HCT116 (cell line): Measurements from ENCODE around the gene CUBN. TPM values are rescaled to one million over a fixed set of nuclear protein-coding genes. Genes with fewer than 3 reads are reported as not detected.

ENCODE experiments used
- ATAC-seq: fragments of 200-7000 bp; cut with Tn5 transposase; 2 replicates; pipeline ENCODE4 v1.9.1; 2020; ENCODE audit warnings: mild to moderate bottlenecking, moderate library complexity
- BruUV-seq: library from RNA; stranded (reverse); fragments of 400-500 nt; replicated peaks from 2 replicates; lab custom pipeline; 2021; lab: Mats Ljungman, UMichigan
- CTCF ChIA-PET: fragments of 300-600 bp; sonication (Branson Sonifier 250); formaldehyde crosslinking; loops from one replicate; lab custom pipeline; 2021; ENCODE audit warnings: antibody characterized with exemption; lab: Charles Lee
- POLR2A ChIA-PET: fragments of 300-600, 350-600 bp; sonication (Branson Sonifier 250); formaldehyde crosslinking; loops from one replicate; lab custom pipeline; 2021; ENCODE audit warnings: antibody characterized with exemption; lab: Charles Lee
- RAD21 ChIA-PET, 2 experiments: fragments of 300-600 bp; sonication (Branson Sonifier 250); formaldehyde crosslinking; loops; one replicate each; lab custom pipeline; 2023; ENCODE audit warnings: low total read pairs in 2 of 2; ENCODE audit not compliant: uncharacterized antibody in 2 of 2, unreplicated experiment in 2 of 2, low non-redundant PET in 1 of 2; lab: Charles Lee
- DNase-seq: peaks from one replicate; pipeline ENCODE4 v3.0.0-alpha.2; 2010; ENCODE audit warnings: low read depth, low spot score
- H2AFZ ChIP-seq: fragments of 200-600 bp; shearing (Covaris generic), sonication (generic); 2 replicates; pipeline ENCODE4 v1.6.1; 2017; ENCODE audit warnings: low read depth, mixed run types, mixed read lengths, antibody characterized with exemption, low read length; ENCODE audit not compliant: poor library complexity, severe bottlenecking
- H3K27ac ChIP-seq: 2 replicates; pipeline ENCODE4 v1.5.1; 2012; ENCODE audit warnings: low read depth, low read length
- H3K27me3 ChIP-seq: fragments of 200-600 bp; sonication (generic); 2 replicates; pipeline ENCODE4 v1.6.1; 2016; ENCODE audit warnings: mixed run types, low read length, mixed read lengths; ENCODE audit not compliant: insufficient read depth
- H3K36me3 ChIP-seq, 2 experiments: fragments of 200-500 bp in 1 of 2; fragments of 200-600 bp in 1 of 2; sonication (Bioruptor generic) in 1 of 2; sonication (generic) in 1 of 2; 2 replicates each; pipeline versions ENCODE4 v1.5.1 to v1.6.1; 2014 to 2016; ENCODE audit warnings: low read length in 2 of 2, inconsistent platforms in 1 of 2, mixed read lengths in 1 of 2, mixed run types in 1 of 2; ENCODE audit not compliant: insufficient read depth in 2 of 2, control insufficient read depth in 1 of 2
- H3K4me1 ChIP-seq, 2 experiments: fragments of 200-600 bp in 1 of 2; sonication (generic) in 1 of 2; 2 replicates each; pipeline versions ENCODE4 v1.5.1 to v1.6.1; 2012 to 2017; ENCODE audit warnings: low read length in 2 of 2, inconsistent platforms in 1 of 2, mild to moderate bottlenecking in 1 of 2, mixed read lengths in 1 of 2, mixed run types in 1 of 2, moderate library complexity in 1 of 2; ENCODE audit not compliant: insufficient read depth in 2 of 2, control insufficient read depth in 1 of 2
- H3K4me2 ChIP-seq: fragments of 200-600 bp; sonication (generic); 2 replicates; pipeline ENCODE4 v1.6.1; 2017; ENCODE audit warnings: mixed run types, low read length, mixed read lengths
- H3K4me3 ChIP-seq, 2 experiments: fragments of 200-600 bp in 1 of 2; sonication (generic) in 1 of 2; replicated peaks in 1 of 2; 2 replicates each; pipeline ENCODE4 v1.5.1; 2011 to 2016; ENCODE audit warnings: low read length in 2 of 2, control low read depth in 1 of 2, low read depth in 1 of 2, mild to moderate bottlenecking in 1 of 2, mixed read lengths in 1 of 2, mixed run types in 1 of 2
- H3K79me2 ChIP-seq: fragments of 200-600 bp; sonication (generic); 2 replicates; pipeline ENCODE4 v1.6.1; 2017; ENCODE audit warnings: mild to moderate bottlenecking, mixed run types, low read length, moderate library complexity, mixed read lengths; ENCODE audit not compliant: insufficient read depth
- H3K9ac ChIP-seq: fragments of 200-600 bp; sonication (generic); 2 replicates; pipeline ENCODE4 v1.6.1; 2016; ENCODE audit warnings: low read length, mixed read lengths
- H3K9me2 ChIP-seq: fragments of 200-600 bp; sonication (generic), shearing (Covaris generic); 2 replicates; pipeline ENCODE4 v1.6.1; 2017; ENCODE audit warnings: mixed run types, mild to moderate bottlenecking, moderate library complexity; ENCODE audit not compliant: insufficient read depth
- H3K9me3 ChIP-seq, 2 experiments: fragments of 200-500 bp in 1 of 2; fragments of 200-600 bp in 1 of 2; sonication (Bioruptor generic) in 1 of 2; sonication (generic) in 1 of 2; 2 replicates each; pipeline ENCODE4 v1.6.1; 2014 to 2017; ENCODE audit warnings: low read length in 2 of 2, mixed read lengths in 2 of 2, inconsistent platforms in 1 of 2, low read depth in 1 of 2, mild to moderate bottlenecking in 1 of 2, mixed run types in 1 of 2, moderate library complexity in 1 of 2; ENCODE audit not compliant: control insufficient read depth in 1 of 2, insufficient read depth in 1 of 2
- H4K20me1 ChIP-seq: fragments of 200-600 bp; sonication (generic), shearing (Covaris generic); 2 replicates; pipeline ENCODE4 v1.6.1; 2017; ENCODE audit warnings: mixed run types, mild to moderate bottlenecking, moderate library complexity; ENCODE audit not compliant: insufficient read depth
- CBX3 ChIP-seq: IDR thresholded peaks from 2 replicates; pipeline ENCODE4 v1.6.1; 2012; ENCODE audit warnings: low read depth
- CEBPB ChIP-seq: IDR thresholded peaks from 2 replicates; pipeline ENCODE4 v1.6.1; 2012; ENCODE audit warnings: low read depth
- EZH2 ChIP-seq: fragments of 200-600 bp; sonication (generic); IDR thresholded peaks from 2 replicates; pipeline ENCODE4 v1.6.1; 2017; ENCODE audit warnings: antibody characterized with exemption, mixed run types
- POLR2AphosphoS5 ChIP-seq: IDR thresholded peaks from 2 replicates; pipeline ENCODE4 v1.6.1; 2011; ENCODE audit warnings: mild to moderate bottlenecking, low read depth, low read length, moderate library complexity
- SIN3A ChIP-seq: IDR thresholded peaks from 2 replicates; pipeline ENCODE4 v1.6.1; 2012; ENCODE audit warnings: low read depth
- SRF ChIP-seq: IDR thresholded peaks from 2 replicates; pipeline ENCODE4 v1.6.1; 2012; ENCODE audit warnings: low read depth
- YY1 ChIP-seq: IDR thresholded peaks from 2 replicates; pipeline ENCODE4 v1.6.1; 2011; ENCODE audit warnings: low read length, low read depth, moderate library complexity, mild to moderate bottlenecking; ENCODE audit not compliant: insufficient replicate concordance; ENCODE audit errors: extremely low read depth
- ZFX ChIP-seq: fragments of 450-650 bp; IDR thresholded peaks from 2 replicates; pipeline ENCODE4 v1.6.1; 2017
- ZNF274 ChIP-seq: fragments of 200-500 bp; sonication (Bioruptor generic); IDR thresholded peaks from 2 replicates; pipeline ENCODE4 v1.6.1; 2014; ENCODE audit warnings: mild to moderate bottlenecking, low read depth, low read length, inconsistent platforms
- intact Hi-C: fragments of 100-400 bp; cut with micrococcal nuclease; formaldehyde crosslinking; loops from 2 replicates; pipeline ENCODE4 v1.10.0; 2022
- total RNA-seq: library from RNA; stranded (reverse); gene quantifications from one replicate; pipeline ENCODE4 v1.2.1, GENCODE V29; 2021; ENCODE audit not compliant: unreplicated experiment
- TF ChIP-seq, protein P1 (sequence below): IDR thresholded peaks from 2 replicates; pipeline ENCODE4 v1.6.1; 2012; ENCODE audit warnings: low read depth
- TF ChIP-seq, protein P2 (sequence below), 3 experiments: fragments of 200-600 bp in 1 of 3; sonication (generic) in 1 of 3; IDR thresholded peaks in 2 of 3; conservative IDR thresholded peaks in 1 of 3; 2 replicates each; pipeline ENCODE4 v1.5.1; 2012 to 2017; ENCODE audit warnings: low read depth in 2 of 3, low read length in 2 of 3, antibody characterized with exemption in 1 of 3, borderline replicate concordance in 1 of 3, control low read depth in 1 of 3, mild to moderate bottlenecking in 1 of 3, mixed read lengths in 1 of 3, mixed run types in 1 of 3, moderate library complexity in 1 of 3; ENCODE audit not compliant: insufficient read depth in 1 of 3
- TF ChIP-seq, protein P3 (sequence below): IDR thresholded peaks from 2 replicates; pipeline ENCODE4 v1.6.1; 2012

CUBN gene
- total RNA-seq, 1 experiment from 2014 or later = 1.2 TPM

DNA sequence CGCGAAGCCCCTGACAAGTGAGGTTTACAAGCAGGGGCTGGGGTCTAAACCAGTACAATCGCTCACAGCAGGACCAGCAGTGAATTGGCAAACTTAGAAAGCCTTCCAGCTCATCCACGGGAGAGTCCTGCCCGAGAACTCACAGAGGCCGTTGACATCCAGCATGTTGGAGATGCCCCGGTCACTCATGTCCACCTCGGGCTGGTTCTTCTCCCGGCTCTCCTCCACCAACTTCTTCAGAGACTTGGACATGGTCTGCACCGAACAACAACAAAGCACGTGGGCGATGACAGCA lies 312.8 kb downstream of the CUBN start:
- H2AFZ ChIP-seq = no peak overlapping the region
- peak overlapping the region; percentile 78 to 79 for H3K4me3 ChIP-seq
- H3K27me3 ChIP-seq = no peaks in the 10 kb centered on the region
- H3K9ac ChIP-seq = peak overlapping the region; percentile 66
- peaks cover 3 to 18% of the 10 kb centered on the region in 2 experiments; a peak in 3 of 4 replicates for H3K4me1 ChIP-seq
- peaks cover 5% of the 10 kb centered on the region; the same call in 1 of the 2 replicates for H3K79me2 ChIP-seq
- H3K9me3 ChIP-seq = no peaks in the 10 kb centered on the region; a peak in 1 of 4 replicates
- ChIA-PET POLR2A (interaction anchor here (1.4 kb wide), 1 partner anchor 75 kb away, joined by 7 read pairs; no protein-coding TSS in a partner anchor), CTCF (interaction anchor here (1.4 to 1.5 kb wide), 4 partner anchors 8 to 914 kb away, joined by 3 to 8 read pairs (median 5); no protein-coding TSS in a partner anchor), RAD21 (interaction anchor here in 1 of 2 experiments (0.5 kb wide), 1 partner anchor 411 kb away, joined by 3 read pairs; the partner anchor contains the start of gene VIM)
- DNase-seq (no peak), ATAC-seq (no peak)
- intact Hi-C loops = loop anchor here (2.0 kb wide), 1 partner anchor 380 kb away; the partner anchor contains the start of gene PTER
- H3K9me2 ChIP-seq = no peaks in the 10 kb centered on the region
- H3K4me2 ChIP-seq = peak overlapping the region; percentile 90
- TF ChIP-seq ZNF274 (no peak), ZFX (no peak), YY1 (no peak), CEBPB (no peak), POLR2AphosphoS5 (no peak), CBX3 (no peak), SRF (no peak), SIN3A (no peak), EZH2 (no peak)
- TF ChIP-seq, protein P1, sequence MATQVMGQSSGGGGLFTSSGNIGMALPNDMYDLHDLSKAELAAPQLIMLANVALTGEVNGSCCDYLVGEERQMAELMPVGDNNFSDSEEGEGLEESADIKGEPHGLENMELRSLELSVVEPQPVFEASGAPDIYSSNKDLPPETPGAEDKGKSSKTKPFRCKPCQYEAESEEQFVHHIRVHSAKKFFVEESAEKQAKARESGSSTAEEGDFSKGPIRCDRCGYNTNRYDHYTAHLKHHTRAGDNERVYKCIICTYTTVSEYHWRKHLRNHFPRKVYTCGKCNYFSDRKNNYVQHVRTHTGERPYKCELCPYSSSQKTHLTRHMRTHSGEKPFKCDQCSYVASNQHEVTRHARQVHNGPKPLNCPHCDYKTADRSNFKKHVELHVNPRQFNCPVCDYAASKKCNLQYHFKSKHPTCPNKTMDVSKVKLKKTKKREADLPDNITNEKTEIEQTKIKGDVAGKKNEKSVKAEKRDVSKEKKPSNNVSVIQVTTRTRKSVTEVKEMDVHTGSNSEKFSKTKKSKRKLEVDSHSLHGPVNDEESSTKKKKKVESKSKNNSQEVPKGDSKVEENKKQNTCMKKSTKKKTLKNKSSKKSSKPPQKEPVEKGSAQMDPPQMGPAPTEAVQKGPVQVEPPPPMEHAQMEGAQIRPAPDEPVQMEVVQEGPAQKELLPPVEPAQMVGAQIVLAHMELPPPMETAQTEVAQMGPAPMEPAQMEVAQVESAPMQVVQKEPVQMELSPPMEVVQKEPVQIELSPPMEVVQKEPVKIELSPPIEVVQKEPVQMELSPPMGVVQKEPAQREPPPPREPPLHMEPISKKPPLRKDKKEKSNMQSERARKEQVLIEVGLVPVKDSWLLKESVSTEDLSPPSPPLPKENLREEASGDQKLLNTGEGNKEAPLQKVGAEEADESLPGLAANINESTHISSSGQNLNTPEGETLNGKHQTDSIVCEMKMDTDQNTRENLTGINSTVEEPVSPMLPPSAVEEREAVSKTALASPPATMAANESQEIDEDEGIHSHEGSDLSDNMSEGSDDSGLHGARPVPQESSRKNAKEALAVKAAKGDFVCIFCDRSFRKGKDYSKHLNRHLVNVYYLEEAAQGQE = no peak
- TF ChIP-seq, protein P2, sequence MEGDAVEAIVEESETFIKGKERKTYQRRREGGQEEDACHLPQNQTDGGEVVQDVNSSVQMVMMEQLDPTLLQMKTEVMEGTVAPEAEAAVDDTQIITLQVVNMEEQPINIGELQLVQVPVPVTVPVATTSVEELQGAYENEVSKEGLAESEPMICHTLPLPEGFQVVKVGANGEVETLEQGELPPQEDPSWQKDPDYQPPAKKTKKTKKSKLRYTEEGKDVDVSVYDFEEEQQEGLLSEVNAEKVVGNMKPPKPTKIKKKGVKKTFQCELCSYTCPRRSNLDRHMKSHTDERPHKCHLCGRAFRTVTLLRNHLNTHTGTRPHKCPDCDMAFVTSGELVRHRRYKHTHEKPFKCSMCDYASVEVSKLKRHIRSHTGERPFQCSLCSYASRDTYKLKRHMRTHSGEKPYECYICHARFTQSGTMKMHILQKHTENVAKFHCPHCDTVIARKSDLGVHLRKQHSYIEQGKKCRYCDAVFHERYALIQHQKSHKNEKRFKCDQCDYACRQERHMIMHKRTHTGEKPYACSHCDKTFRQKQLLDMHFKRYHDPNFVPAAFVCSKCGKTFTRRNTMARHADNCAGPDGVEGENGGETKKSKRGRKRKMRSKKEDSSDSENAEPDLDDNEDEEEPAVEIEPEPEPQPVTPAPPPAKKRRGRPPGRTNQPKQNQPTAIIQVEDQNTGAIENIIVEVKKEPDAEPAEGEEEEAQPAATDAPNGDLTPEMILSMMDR (IDR thresholded peaks at IDR 0.05 in 2 of 3, conservative IDR thresholded peaks at IDR 0.05 in 1 of 3; ENCODE audit: borderline replicate concordance in 1 of 3, insufficient read depth in 1 of 3, low read depth in 2 of 3, low read length in 2 of 3) = no peak
- TF ChIP-seq, protein P3, sequence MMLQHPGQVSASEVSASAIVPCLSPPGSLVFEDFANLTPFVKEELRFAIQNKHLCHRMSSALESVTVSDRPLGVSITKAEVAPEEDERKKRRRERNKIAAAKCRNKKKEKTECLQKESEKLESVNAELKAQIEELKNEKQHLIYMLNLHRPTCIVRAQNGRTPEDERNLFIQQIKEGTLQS = no peak
- no peak overlapping the region for H3K27ac ChIP-seq
- no peaks in the 10 kb centered on the region for H4K20me1 ChIP-seq
- no peaks in the 10 kb centered on the region for H3K36me3 ChIP-seq
- TSS peak; percentile 36 for BruUV-seq
